Measurements from ENCODE around the gene DGKG.
A peak's percentile ranks its signal among the peaks of the same experiment; 100 is the strongest.

The DGKG gene

GRCh38 chr3:186268616-186269448 lies 93.2 kb downstream of the DGKG start:
- no peak for DNase-seq

DNA sequence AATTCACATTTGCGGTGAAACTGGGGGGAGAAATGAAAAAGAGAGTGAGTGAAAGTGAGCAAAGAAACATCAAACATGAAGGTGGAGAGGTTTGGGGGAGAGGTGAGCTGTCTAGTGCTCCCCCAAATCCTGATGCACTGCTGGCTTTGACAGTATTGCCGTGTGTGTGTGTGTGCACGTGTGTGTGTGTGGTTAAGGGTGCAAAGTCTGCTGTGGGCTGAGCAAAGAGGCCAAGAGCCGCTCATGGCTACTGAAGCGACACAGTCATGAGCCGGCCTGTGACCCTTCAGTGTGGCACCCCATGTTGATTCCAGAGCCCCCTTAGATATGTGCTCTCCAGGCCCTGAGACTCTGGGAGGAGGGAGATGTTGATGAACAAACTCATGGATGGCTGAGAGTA lies 94.3 kb downstream of the DGKG start:
- no peak for DNase-seq

DNA sequence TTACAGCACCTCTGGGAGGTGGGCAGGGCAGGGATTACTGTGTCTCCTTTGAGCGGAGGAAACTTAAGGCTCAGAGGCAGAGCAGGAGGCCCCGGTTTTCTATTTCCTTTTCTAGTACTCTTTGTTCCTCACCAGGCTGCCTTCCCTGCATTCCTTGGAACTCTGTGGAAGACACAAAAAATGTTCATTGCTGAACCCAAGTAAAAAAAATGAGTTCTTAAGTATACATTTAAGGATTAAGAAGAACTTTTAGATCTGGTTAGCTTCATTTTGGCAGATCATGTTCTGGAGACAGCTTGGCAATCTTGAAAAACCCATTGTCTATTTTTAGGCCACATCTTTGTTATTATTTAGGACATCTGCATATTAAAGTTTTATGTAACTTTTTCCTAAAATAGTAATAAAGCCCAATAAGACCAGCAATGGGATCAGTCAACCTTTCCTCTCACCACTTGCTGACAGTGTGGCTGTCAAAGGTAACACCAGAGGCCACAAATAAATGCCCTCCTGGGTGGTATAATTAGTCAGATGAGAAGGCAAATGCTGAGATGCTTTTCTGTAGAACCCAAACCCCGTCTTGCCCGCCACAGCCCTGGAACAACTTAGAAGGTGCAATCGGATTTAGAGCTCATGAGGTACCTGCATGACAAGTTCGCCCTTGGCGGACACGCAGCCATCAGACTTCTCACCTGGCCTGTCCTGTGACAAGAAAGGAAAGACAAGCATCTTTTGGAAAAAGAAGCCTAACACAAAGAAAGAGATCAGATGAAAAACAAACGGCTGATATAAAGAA lies 97.2 kb downstream of the DGKG start:
- no peak for DNase-seq

GRCh38 chr3:186261638-186262037 lies 100.4 kb downstream of the DGKG start:
- no peak for DNase-seq

GRCh38 chr3:186260726-186261125 lies 101.3 kb downstream of the DGKG start:
- DNase-seq = no peak

DNA sequence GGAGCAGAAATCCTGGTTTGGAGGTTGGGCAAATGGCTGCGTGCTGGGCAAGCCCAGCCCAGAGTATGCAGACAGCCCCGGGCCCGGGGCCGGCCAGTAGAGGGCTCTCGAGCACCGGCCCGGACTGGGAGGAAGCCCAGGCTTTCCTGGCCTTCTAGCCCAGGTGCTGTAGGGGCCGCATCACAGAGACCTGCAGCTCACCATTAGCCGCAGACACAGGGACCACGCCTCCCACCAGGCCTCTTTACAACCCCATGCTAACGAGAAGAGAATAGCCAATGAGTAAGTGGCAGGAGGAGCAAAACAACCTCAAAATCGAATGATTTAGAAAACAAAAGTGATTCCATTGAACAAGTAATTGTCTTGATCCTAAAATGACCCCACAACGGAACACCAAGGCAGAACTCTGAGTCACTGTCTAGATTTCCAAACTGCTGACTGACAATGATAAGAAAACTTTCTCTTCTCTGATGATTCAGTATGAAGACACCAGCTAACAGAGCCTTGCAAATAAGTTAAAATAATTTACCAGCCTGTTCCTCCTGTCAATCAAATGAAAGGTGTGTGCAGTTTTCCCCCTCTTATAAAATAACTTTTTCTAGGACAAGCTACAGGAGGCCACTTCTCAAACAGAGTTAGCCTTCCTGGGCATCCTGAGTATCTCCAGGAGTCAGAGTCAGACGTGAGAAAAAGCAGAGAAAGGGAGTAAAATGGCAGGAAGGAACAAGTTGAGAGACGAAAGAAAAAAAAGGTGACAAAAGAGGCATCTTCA lies 102.2 kb downstream of the DGKG start:
- DNase-seq = peak; percentile 47

GRCh38 chr3:186258968-186259367 lies 103.1 kb downstream of the DGKG start:
- DNase-seq = no peak

- DNase-seq = no peak
Observed at GRCh38 chr3:186257866-186258265, 104.2 kb downstream of the DGKG start.

DNA sequence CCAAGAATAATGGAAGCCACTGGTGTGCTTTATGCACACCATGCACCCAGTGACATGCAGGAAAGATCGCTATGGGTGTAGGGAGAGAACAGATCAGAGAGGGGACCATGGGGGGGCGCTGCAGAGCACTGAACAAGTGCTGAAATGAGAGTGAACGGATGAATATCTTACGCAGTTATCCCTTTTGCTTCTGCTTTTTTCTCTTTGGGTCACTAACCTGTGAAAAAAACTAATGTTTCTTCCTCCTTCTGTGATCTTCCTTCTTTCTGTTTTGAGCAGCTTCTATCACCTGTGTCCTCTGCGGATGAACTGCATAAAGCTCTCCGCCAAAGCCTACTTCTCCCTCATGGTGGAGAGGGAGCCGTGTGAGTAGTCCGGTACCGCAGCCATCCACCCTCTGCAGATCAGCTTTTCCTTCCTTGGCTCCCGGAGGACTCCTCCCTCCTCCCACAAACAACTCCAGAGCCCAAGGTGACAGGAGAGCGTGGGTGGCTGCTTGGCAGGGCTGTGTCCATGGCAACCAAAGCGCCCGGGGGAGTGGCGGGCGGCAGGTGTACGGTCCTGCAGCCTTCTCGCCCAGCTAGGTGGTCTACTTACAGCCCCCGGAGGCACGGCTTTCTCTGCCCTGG lies 106.2 kb downstream of the DGKG start:
- DNase-seq = no peak

DNA sequence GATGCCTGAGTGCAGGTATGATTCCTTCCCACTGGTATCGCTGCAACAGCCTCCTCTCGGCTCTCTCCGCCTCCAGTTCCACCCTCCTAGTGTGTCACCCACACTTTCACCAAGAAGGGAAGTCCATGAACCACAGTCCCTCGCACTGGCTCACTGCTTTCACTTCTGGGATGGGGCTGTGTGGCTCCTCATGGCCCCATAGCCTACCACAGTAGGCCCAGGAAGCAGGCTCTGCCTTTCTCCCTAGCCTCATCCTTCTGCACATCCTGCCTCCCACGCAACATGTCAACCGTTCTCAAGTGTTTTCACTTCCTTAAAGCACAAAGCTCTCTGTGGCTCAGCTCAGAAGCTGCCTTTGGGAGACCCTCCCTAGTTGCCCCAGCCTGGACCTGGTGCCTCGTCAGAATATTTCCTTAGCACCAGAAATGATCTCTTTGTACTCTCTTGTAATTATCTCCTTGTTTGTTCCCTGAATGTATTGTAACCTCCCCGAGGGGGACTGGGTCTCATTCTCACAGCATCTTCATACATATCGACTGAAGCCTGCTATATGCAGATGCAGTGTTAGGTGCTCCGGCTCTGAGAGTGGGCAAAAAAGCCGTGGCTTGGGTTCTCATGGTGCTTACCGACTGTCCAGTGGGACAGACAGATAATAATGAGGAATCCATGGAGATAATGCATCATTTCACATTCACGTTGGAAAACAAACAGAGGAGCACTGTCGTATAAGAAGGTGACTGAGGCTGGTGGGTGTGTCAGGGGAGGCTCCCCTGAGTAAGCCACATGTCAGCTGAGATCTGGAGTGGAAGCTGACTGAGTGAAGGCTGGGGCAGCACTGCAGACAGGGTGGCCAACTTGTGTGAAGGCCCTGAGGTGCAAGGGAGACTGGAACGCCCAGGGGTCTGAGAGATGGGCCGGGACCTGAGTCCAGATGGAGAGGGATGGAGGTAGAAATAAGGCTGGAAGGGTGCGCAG lies 107.1 kb downstream of the DGKG start:
- no peak for DNase-seq

DNA sequence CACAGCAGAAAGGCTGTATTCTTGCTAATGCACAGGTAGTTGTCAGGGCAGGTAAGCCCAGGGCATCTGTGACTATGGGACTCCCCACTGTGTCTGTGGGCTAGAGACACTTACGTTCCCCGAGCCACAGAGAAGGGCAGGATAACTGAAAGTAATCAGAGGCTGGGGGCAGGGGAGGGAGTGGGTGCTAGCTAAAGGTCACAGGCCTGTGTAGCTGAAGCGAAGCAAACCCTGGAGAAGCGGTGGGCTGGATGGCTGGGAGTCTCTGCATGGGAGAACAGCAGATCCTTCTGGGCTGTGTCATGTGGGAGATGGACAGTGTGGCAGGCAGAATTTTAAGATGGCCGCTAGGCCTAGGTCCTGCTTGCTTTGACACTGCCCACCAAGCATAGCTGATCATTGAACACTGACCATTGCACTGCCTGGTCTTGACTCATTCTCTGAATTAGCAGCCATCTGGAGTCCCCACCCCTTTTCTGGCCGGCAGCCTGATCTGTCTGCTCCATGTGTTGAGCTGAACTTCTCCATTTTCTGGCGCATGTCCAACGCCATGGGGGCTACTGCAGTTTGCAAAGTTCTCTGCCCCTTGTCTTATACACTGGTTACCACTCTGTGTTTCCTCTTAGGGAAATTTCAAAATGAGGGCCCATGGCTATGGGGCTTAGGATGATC lies 110.0 kb downstream of the DGKG start:
- no peak for DNase-seq

GRCh38 chr3:186248850-186249249 lies 113.2 kb downstream of the DGKG start:
- no peak for DNase-seq

DNA sequence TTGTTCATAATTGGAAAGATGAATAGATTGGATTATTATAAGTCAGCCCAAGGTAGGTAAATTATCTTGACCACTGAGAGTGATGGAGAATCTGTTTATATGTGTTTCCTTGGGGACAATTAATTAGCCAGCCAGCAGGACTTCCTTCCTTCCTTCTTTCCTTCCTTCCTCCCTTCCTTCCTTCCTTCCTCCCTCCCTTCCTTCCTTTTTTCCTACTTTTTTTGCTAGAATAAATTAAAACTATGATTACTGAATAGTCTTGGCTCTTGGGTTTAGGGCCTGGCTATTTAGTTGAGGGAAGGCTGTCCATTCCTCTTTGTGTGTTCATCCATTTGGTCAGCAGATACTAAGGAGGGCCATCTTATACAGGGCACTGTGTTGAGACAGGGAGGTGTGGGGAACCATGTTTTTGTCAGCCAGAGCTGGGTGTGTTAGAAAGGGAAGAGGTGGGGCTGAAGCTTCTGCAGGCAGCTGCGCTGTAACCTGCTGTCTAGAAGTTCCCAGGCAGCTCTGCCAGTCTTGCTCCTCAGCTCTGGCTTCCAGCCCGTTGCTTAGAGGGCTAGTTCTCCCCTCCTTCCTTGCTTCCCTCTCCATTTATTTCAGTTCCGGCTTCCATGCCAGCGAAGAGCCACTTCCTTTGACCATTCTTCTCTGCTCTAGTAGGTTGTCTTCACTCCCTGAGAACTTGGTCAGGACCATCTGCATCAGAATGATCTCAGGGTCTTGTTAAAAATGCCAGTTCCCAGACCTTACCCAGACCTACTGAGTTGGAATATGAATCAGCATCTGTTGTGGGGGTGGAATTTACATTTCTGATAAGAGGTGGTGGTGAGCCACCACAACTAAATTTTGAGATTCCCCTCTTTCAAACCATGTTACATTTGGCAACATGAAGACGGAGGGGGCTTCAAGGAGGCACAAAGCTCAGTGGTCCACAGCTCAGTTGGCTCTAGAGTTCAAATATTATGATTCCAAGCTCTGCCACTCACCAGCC lies 113.9 kb downstream of the DGKG start:
- no peak for DNase-seq

DNA sequence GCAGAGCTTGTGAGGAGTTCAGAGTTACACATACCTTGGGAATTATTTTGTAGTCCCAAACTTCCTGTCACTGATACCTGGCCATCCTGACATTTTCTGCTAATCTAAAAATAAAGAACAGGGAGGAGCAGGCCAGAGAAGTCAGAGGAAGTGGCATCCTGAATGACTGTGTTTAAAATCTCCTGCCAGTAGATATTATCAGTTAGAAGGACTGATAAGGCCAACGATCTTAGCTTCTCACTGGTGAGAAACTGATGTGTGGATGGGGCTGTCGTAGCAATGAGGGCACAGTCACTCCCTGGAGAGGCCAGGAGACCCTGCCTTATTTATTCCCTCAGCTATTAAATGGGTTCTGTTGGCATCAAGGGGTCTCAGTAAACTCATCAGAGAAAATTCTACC lies 115.1 kb downstream of the DGKG start:
- no peak for DNase-seq

DNA sequence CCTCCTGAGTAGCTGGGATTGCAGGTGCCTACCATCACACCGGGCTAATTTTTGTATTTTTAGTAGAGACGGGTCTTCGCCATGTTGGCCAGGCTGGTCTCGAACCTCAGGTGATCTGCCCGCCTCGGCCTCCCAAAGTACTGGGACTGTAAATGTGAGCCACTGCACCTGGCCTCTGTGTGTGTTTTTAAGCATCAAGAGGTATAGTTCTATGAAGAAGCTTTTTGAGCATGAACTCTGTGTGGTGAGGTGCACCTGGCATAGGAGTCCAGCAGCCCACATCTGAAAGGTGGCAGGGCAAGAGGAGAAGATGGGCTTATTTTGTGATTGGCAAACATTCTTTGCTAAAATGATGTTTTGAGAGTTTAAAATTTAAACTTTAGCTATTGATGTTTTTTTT lies 118.0 kb downstream of the DGKG start:
- DNase-seq = no peak

GRCh38 chr3:186241910-186242821 lies 119.9 kb downstream of the DGKG start:
- DNase-seq = no peak

- DNase-seq = no peak
Observed at GRCh38 chr3:186239321-186239720, 122.7 kb downstream of the DGKG start.

DNA sequence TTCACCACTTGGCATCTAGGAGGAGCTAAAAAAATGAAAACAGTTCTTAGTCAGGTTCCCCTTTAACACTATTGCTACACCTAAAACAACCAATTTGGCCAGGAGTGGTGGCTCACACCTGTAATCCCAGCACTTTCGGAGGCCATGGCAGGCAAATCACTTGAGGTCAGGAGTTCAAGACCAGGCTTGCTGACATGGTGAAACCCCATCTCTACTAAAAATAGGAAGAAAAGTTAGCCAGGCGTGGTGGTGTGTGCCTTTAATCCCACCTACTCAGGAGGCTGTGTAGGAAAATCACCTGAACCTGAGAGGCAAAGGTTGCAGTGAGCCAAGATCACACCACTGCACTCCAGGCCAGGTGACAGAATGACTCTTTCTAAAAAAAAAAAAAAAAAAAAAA lies 124.1 kb downstream of the DGKG start:
- no peak for DNase-seq
